SK-N-MC (cell line): ENCODE measurements around the gene RPS2.

Experiments
- EZH2 ChIP-seq: fragments of 200-600 bp; sonication (generic); IDR thresholded peaks from one replicate; pipeline ENCODE4 v1.6.1; 2017; ENCODE audit warnings: antibody characterized with exemption
- FOXP2 ChIP-seq: optimal IDR thresholded peaks from 2 replicates; pipeline ENCODE3; 2011; ENCODE audit warnings: mild to moderate bottlenecking, moderate library complexity; ENCODE audit not compliant: insufficient read depth; ENCODE audit errors: extremely low read length, control extremely low read depth
- POLR2AphosphoS5 ChIP-seq: IDR thresholded peaks from 2 replicates; pipeline ENCODE4 v1.6.1; 2012; ENCODE audit warnings: mild to moderate bottlenecking, low read depth, low read length, borderline replicate concordance

- TF ChIP-seq EZH2 (no peak), FOXP2 (no peak), POLR2AphosphoS5 (no peak)
Measured at GRCh38 chr16:1978476-1979120, 14.0 kb upstream of the RPS2 start.
